HG02588 (cell line): Measurements from ENCODE around the gene OSBPL5.
"Not testable (repeated sequence)": the region's sequence is repeated elsewhere in the genome, so short reads cannot be mapped to it uniquely, and the experiment has no call there.

Experiments
- ATAC-seq: cut with Tn5 transposase; IDR thresholded peaks from one replicate; pipeline ENCODE4 v1.9.1; 2021; ENCODE audit warnings: mild to moderate bottlenecking, moderate library complexity; ENCODE audit not compliant: unreplicated experiment

OSBPL5 gene

DNA sequence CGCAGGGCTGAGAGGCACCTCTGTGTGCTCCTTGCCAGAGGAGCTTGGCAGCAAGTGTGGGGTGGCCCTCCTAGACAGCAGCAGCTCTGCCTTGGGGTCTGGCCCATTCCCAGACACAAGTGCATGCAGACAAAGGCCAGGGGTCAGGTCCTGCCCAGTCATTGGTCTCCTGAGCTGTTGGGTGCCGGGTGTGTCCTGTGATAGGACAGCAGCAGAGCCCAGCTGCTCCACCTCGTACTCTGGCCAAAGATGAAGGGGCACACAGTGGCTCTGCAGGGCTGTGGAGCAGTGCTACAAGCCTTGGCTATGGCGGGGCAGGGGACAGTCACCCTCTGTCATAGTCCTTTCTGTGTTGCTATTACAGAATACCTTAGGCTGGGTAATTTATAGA, 17.3 kb upstream of the OSBPL5 start:
- ATAC-seq = no peak

- ATAC-seq = no peak
Measured at GRCh38 chr11:3181725-3182461, 16.8 kb upstream of the OSBPL5 start.

DNA sequence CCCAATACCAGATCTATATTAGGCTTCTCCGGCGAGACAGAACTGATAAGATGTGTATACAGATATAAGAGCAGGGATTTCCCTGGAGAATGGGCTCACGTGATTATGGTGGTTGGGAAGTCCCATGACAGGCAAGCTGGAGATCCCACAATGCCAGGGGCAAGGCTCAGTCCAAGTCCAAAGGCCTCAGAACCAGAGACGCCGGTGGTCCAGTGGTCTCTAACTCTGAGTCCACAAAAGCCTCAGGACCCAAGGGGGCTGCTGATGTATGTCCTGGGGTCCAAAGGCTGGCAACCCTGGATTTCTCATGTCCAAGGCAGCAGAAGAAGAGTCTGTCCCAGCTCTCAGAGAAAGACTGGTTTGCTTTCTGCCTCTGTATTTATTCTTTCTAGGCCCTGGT, 15.8 kb upstream of the OSBPL5 start:
- no peak for ATAC-seq

- no peak for ATAC-seq
Measured at GRCh38 chr11:3178349-3178748, 13.2 kb upstream of the OSBPL5 start.

GRCh38 chr11:3177931-3178330, 12.8 kb upstream of the OSBPL5 start:
- no peak for ATAC-seq

GRCh38 chr11:3176487-3176886, 11.4 kb upstream of the OSBPL5 start:
- no peak for ATAC-seq

DNA sequence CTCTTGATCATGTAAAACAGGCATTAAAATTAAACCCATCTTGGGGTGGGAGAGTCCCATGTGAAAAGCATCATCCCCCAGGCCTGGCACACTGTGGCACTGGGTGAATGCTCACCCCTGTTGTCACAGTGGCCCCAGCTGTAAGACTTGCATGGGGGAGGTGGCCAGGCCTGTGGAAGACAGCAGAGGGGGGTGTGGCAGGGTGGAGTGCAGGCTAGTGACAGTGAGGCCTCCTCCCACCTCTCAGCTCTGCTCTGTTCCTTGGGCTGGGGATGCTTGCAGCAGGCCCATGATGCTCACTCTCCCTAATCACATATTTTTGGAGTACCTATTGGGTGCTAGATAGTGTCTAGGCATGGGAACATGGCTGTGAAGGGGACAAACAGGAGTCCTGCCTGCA, 10.1 kb upstream of the OSBPL5 start:
- no peak for ATAC-seq

DNA sequence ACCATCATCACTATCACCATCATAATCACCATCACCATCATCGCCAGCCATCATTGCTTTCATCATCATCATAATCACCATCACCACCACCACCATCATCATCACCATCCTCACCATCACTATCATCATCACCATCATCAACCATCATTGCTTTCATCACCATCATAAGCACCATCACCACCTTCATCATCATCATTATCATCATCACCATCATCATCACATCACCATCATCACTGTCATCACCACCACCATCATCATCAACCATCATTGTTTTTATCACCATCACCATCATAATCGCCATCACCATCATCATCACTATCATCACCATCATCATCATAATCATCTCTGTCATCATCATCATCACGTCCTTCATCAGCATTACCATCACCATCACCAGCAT, 9.3 kb upstream of the OSBPL5 start:
- ATAC-seq = no peak

DNA sequence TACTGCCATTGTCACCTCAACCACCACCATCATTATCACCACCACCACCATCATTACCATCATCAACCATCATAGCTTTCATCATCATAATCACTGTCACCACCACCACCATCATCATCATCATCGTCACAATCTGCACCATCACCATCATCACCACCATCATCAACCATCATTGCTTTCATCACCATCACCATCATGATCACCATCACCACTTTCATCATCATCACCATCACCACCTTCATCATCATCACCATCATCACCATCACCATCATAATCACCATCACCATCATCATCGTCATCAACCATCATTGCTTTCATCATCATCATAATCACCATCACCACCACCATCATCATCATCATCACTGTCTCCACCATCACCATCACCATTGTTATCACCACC, 8.7 kb upstream of the OSBPL5 start:
- no peak for ATAC-seq

DNA sequence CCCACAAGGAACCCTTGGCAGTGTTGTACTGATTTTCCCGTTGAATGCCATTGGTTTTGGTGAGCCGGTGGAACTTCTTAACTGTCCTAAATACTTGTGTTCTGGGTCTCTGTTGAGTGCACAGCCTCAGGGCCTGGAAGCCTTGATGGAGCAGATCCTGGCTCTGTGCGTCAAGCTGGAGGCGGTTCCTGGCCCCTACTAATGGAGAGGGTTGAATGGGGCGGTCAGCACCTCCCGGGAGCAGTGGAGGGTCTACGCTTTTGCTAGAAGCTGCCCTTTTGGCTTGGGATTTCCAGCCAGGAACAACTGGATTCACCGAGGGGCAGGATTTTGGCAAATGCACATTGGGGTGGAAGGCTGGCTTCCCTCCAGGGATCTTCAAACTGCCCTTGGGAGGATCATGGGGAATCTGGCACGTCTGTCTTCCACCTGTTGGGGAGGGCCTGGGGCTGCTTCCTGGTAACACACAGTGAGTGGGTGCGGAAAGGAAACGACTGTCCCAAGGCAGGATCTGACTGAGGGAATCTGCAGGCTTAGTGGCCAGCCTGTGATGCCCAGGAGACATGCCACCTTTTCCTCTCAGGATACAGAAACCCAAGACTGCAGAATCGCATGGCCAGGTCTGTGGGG, 6.9 kb upstream of the OSBPL5 start:
- no peak for ATAC-seq

DNA sequence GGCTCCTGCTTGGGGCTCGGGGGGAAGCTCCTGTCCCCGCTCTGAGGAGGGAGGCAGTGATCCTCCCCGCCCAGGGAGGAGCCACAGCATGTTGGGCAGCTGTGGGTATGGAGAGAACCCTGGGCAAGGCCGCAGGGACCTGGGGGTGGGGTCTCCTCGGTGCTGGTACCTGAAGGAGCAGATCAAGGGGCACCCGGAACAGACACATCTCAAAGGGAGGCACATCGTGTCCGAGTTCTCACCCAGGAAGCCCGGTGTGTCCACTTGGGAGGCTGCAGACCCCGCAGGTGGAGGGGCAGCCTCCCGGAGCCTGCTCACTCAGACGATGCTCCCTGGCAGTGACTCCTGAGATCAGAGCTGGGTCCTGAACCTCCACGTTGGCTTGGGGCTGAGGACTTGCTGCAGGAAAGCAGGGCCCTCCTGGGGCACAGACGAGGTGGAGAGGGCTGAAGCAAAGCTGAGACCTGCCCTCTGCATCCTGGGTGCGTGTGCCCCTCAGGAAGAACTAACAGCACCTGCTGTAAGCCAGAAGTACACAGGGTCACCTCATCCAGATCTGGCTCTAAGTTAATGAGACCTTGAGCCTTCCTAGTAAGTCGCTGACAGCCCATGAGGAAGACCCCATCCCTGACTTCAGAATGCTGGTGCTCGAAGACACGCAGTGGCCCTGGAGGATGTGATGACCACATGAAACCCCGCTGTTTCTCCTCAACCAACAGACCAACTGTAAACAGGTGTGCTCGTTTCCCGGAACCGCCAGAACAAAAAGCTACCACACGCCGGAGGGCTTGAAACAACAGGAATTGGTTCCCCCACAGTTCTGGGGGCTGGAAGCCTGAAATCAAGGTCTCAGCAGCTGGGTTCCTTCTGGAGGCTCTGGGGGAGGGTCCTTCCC, 5.9 kb upstream of the OSBPL5 start:
- no peak for ATAC-seq

- ATAC-seq = no peak
Measured at GRCh38 chr11:3170044-3170755, 5.1 kb upstream of the OSBPL5 start.

DNA sequence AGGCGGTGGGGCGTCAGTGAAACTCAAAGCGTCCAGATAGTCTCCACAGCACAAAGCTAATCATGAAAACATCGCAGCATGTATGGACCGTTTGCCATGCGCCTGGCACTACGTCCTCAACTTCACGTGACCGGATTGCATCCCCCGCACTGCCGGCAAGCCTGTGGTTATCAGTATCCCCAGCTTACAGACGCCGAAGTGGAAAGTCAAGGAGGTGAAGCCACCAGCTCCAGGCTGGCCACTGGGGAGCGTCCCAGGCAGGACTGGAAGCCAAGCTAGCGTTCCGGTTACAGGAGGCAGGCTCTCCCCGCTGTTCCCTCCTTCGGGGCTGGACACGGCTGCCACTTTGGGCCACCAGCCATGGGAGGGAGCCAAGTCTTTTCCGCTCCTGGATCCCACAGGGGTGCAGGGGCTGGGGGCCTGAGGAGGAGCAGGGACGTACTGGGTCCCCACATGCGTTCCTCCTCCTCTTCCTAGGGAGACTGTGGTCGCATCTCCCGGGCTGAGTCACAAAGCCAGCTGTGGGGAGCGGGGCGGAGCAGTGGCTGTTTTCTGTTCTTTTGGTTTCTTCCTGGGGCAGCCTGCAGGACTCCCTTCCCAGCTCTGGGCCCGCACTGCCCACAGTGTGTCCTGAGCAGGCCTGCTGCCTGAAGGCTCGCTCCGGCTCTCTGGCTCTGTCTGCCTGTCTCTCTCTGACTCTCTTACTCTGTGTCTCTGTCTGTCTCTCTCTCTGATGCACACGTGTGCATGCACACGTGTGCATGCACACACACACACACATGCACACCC, 4.3 kb upstream of the OSBPL5 start:
- ATAC-seq = no peak

GRCh38 chr11:3168742-3169254, 3.7 kb upstream of the OSBPL5 start:
- not testable (repeated sequence) for ATAC-seq

DNA sequence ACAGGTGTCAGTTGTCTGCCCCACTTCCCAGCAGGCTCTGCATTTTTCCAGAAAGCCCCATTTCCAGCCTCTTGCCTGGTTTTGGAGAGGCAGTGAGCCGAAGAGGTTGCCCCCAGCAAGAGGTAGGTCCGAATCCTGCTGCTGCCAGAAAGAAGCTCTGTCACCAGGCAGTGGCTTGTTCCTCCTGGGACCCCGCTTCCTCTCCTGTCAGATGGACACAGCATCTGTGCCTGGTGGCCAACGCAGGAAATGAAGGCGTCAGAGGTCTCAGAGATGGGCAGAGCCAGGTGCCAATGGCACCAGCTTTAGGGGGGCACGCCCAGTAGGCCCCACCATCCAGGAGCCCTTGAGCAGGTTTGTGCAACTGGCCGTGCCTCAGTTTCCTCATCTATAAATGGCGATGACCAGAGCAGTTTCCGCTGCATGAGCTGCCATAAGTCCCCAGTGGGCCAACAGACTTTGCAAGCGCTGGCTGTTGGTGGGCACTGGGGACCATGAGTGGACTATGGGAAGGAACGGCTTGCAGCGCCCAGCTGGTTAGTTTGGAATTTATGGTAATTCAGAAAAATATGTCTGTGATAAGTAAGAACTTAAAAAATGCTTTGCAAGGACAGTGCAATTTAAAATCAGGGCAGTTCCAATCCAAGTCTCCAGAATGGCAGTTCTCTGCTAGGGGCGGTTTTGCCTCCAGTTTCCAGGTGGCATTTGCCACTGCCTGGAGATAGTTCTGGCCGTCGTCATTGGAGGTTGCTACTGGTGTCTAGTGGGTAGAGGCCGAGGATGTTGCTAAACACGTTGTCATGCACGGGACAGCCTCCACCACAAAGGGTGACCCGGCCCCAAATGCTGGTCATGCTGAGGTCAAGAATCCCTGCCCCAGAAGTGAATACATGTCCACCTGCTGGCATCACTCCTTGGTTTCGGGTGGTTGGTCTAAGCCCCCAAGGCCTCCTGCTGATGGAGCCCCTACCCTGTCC, 2.3 kb upstream of the OSBPL5 start:
- ATAC-seq = no peak

- ATAC-seq = no peak
Measured at GRCh38 chr11:3166268-3167142, 1.4 kb upstream of the OSBPL5 start.

DNA sequence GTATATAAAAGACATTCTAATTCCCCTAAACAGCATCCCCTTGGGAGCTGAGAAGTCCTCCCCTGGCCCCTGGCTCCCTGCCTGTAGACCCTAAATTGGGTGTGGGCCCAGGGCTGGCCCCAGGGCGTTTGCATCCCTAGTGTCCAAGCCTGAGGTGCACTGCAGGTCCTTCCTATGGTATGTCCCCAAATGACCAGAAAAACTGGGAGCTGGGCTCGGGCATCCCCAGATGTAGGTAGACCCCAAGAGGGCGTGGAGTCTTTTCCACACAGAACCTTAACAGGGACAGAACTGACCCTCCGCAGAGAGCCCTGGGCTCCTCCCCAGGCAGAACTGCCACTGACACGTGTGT, 782 bp upstream of the OSBPL5 start:
- ATAC-seq = no peak

DNA sequence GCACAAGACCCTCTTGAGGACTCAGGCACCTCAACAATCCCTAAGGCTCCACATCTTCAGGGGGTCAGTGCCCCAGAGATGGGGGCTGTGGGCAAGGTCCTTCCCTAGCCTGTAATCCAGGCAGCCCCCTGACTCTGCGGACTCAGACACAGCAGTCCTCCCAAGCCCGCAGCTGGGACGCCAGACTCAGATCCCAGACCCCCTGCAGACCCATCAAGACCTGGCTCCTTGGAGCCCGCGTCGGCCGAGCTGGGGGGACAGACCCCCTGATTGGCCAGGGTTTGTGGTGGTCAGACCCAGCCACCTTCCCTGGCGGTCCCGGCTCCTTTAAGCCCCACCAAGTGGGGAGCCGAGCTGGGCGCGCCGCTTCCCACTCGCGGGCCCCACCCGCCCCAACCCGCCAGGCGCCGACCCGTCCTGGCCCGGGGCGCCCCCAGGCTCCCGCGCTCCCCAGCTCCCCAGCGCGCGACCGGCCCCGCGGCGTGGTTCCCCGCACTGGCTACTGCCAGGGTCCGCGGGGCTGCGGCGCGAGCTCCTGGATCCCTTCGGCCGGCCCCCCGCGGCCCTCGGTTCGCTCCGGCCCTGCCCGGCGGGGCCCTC, 458 bp downstream of the OSBPL5 start:
- no peak for ATAC-seq
